Uterus (tissue), 2 donors: ENCODE measurements around the gene UBXN1.

Experiments used
- POLR2A ChIP-seq, 2 donors: fragments of 450-650 bp; IDR thresholded peaks; one replicate each; pipeline ENCODE4 v1.6.1; 2016; ENCODE audit warnings: antibody characterized with exemption in 2 of 2, mild to moderate bottlenecking in 1 of 2, moderate library complexity in 1 of 2
- TF ChIP-seq, protein P1 (sequence below), 4 experiments: fragments of 200-600 bp in 2 of 4; fragments of 450-650 bp in 2 of 4; sonication (generic) in 2 of 4; IDR thresholded peaks; one replicate each; pipeline ENCODE4 v1.5.1; 2016 to 2019; ENCODE audit warnings: antibody characterized with exemption in 4 of 4, mild to moderate bottlenecking in 2 of 4, moderate library complexity in 1 of 4

DNA sequence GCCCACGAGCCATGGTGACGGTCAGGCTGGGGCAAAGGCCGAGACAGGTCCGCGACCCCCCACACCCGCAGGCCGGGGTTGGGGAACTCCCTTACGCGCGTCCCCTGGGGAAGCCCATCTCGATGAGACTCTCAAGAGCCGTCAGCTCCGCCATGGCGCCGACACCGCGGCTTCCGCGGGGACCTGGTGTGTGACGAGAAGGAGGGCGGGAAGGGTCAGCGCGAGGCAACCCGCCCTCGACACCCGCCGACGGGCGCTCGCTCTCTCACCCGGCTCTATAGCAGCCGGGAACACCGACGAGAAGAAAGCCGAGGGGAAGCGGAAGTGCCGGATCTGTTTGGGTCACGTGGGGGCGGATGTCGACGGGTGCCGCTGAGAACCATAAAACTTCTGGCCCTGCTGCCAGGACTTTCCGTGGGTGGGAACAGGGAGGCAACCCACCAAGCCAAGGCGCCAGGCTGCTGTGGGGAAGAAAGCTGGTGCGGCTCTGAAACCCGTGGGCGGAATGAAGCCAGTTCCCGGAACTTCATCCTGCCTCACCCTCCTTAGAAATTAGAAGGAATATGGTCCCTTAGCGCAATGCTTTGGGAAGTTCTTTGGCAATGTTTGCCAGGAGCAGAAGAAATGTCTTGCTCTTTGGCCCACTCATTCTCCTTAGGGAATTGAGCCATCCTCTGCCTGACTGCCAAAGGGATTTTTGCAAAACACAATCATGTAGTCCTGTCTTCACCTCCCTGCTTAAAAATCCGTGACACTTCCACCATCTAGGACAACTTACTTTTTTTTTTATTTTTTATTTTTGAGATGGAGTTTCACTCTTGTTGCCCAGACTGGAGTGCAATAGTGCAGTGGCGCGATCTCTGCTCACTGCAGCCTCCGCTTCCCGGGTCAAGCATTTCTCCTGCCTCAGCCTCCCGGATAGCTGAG, at the start of gene UBXN1:
- TF ChIP-seq, protein P1, sequence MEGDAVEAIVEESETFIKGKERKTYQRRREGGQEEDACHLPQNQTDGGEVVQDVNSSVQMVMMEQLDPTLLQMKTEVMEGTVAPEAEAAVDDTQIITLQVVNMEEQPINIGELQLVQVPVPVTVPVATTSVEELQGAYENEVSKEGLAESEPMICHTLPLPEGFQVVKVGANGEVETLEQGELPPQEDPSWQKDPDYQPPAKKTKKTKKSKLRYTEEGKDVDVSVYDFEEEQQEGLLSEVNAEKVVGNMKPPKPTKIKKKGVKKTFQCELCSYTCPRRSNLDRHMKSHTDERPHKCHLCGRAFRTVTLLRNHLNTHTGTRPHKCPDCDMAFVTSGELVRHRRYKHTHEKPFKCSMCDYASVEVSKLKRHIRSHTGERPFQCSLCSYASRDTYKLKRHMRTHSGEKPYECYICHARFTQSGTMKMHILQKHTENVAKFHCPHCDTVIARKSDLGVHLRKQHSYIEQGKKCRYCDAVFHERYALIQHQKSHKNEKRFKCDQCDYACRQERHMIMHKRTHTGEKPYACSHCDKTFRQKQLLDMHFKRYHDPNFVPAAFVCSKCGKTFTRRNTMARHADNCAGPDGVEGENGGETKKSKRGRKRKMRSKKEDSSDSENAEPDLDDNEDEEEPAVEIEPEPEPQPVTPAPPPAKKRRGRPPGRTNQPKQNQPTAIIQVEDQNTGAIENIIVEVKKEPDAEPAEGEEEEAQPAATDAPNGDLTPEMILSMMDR (IDR thresholded peaks at IDR 0.05) = no peak
- peak; percentile 51 to 53 for TF ChIP-seq POLR2A (IDR thresholded peaks at IDR 0.05)
